Activated CD8-positive, alpha-beta memory T cell treated with anti-CD3 and anti-CD28 coated beads, Interleukin-2, amount 50 U/mL, for 4 hours (primary cell): ENCODE measurements around the gene TNS1.

Source experiments
- DNase-seq: peaks from one replicate; pipeline ENCODE4 v3.0.0-alpha.2; 2020

TNS1 gene

GRCh38 chr2:217940261-217941220, 62.3 kb downstream of the TNS1 start:
- DNase-seq: no peak

- DNase-seq: no peak
Observed at GRCh38 chr2:217939629-217940245, 63.1 kb downstream of the TNS1 start.

GRCh38 chr2:217939220-217939619, 63.6 kb downstream of the TNS1 start:
- DNase-seq: no peak

- no peak for DNase-seq
Observed at GRCh38 chr2:217938036-217938435, 64.8 kb downstream of the TNS1 start.

GRCh38 chr2:217937446-217937845, 65.3 kb downstream of the TNS1 start:
- no peak for DNase-seq

- DNase-seq: no peak
Observed at GRCh38 chr2:217936952-217937351, 65.8 kb downstream of the TNS1 start.

GRCh38 chr2:217935901-217936684, 66.7 kb downstream of the TNS1 start:
- DNase-seq: no peak

GRCh38 chr2:217935235-217935879, 67.4 kb downstream of the TNS1 start:
- no peak for DNase-seq

- DNase-seq: no peak
Observed at GRCh38 chr2:217934321-217935131, 68.3 kb downstream of the TNS1 start.

GRCh38 chr2:217933617-217933993, 69.2 kb downstream of the TNS1 start:
- DNase-seq: no peak

GRCh38 chr2:217932803-217933616, 69.8 kb downstream of the TNS1 start:
- no peak for DNase-seq

GRCh38 chr2:217931846-217932560, 70.8 kb downstream of the TNS1 start:
- DNase-seq: no peak

- DNase-seq: no peak
Observed at GRCh38 chr2:217930761-217931563, 71.8 kb downstream of the TNS1 start.

- no peak for DNase-seq
Observed at GRCh38 chr2:217929757-217930707, 72.8 kb downstream of the TNS1 start.

GRCh38 chr2:217929272-217929671, 73.5 kb downstream of the TNS1 start:
- no peak for DNase-seq

- DNase-seq: no peak
Observed at GRCh38 chr2:217928324-217929181, 74.2 kb downstream of the TNS1 start.

GRCh38 chr2:217927601-217928323, 75.0 kb downstream of the TNS1 start:
- DNase-seq: no peak
